SU-DHL-6 (cell line): ENCODE measurements around the gene MYL10.

Source experiments
- EZH2phosphoT487 ChIP-seq: fragments of 200-600 bp; sonication (generic), shearing (Covaris generic); conservative IDR thresholded peaks from 2 replicates; pipeline ENCODE4 v1.6.1; 2018; ENCODE audit warnings: mild to moderate bottlenecking, antibody characterized with exemption, low read length, moderate library complexity, mixed read lengths
- TF ChIP-seq, protein P1 (sequence below): fragments of 200-600 bp; sonication (generic); IDR thresholded peaks from one replicate; pipeline ENCODE4 v1.5.1; 2017; ENCODE audit warnings: antibody characterized with exemption, mild to moderate bottlenecking, low read length, moderate library complexity; ENCODE audit not compliant: insufficient read depth, poor library complexity, severe bottlenecking

DNA sequence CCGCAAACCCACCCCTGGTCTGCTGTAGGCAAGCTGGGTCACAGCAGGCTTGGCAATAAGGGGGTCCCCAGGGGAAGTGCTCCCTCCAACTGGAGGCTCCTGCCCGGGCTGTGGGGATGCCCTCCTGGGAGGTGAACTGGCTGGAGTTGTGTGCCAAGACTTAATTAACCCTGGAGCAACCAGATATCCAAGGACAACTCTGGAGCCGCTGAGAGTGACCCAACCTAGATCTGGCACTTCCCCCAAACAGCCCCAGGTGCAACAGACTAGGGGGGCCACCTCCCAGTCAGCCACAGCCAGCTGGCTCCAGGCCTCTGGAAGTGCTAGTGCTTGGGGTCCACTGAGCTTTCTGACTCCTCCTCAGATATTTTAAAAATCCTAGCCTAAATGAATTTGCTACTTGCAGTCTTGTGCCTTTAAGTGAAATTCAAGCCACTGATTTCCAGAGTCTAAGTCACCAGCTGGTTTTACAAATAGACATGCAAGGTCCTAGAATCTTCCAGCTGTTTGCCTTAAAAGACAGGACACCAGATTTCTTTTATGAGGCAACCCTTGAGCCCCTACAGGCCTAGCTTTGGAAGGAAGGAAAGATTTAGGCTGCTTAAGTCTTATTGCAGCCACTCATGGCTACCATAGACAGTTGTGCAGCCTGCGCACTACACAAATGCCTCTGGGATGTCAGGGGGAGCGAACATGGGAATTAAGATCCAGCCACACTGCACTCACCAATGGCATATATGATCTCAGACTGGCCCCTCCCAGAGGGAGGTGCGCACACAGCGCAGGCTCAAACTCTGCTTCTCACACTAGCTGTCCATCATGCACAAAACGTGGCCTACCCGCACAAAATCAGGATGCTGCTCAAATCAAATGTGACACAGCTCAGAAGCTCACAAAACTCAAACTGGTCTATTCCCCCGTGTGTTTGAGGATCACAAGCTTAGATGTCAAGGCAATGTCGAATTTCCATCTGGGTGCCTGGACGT, 42.6 kb upstream of the MYL10 start:
- TF ChIP-seq, protein P1, sequence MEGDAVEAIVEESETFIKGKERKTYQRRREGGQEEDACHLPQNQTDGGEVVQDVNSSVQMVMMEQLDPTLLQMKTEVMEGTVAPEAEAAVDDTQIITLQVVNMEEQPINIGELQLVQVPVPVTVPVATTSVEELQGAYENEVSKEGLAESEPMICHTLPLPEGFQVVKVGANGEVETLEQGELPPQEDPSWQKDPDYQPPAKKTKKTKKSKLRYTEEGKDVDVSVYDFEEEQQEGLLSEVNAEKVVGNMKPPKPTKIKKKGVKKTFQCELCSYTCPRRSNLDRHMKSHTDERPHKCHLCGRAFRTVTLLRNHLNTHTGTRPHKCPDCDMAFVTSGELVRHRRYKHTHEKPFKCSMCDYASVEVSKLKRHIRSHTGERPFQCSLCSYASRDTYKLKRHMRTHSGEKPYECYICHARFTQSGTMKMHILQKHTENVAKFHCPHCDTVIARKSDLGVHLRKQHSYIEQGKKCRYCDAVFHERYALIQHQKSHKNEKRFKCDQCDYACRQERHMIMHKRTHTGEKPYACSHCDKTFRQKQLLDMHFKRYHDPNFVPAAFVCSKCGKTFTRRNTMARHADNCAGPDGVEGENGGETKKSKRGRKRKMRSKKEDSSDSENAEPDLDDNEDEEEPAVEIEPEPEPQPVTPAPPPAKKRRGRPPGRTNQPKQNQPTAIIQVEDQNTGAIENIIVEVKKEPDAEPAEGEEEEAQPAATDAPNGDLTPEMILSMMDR = no peak
- TF ChIP-seq EZH2phosphoT487 = no peak
